Smooth muscle cell (in vitro differentiated cells): ENCODE results near the gene FSTL3. TPM values are rescaled to one million over a fixed set of nuclear protein-coding genes. Genes with fewer than 3 reads are reported as not detected.

Source experiments
- DNase-seq: peaks from one replicate; lab custom pipeline; 2025; ENCODE audit not compliant: unreplicated experiment; lab: John Stamatoyannopoulos, UW
- H2AFZ ChIP-seq: fragments of 200-600 bp; sonication (generic); 2 replicates; pipeline ENCODE4 v1.6.0; 2016; ENCODE audit warnings: antibody characterized with exemption, low read depth, mild to moderate bottlenecking
- H3F3A ChIP-seq: fragments of 200-600 bp; sonication (generic); 2 replicates; pipeline ENCODE4 v1.6.0; 2017; ENCODE audit warnings: antibody characterized with exemption, low read depth
- H3K27ac ChIP-seq: fragments of 200-600 bp; sonication (generic); 2 replicates; pipeline ENCODE4 v1.5.1; 2016; ENCODE audit warnings: low read depth, mild to moderate bottlenecking
- H3K27me3 ChIP-seq: fragments of 200-600 bp; sonication (generic); 2 replicates; pipeline ENCODE4 v1.6.1; 2016; ENCODE audit warnings: low read depth, mild to moderate bottlenecking
- H3K36me3 ChIP-seq: fragments of 200-600 bp; sonication (generic); 2 replicates; pipeline ENCODE4 v1.5.1; 2016; ENCODE audit warnings: low read depth
- H3K4me1 ChIP-seq: fragments of 200-600 bp; sonication (generic); 2 replicates; pipeline ENCODE4 v1.5.1; 2016; ENCODE audit warnings: low read depth
- H3K4me2 ChIP-seq: fragments of 200-600 bp; sonication (generic); 2 replicates; pipeline ENCODE4 v1.6.0; 2016; ENCODE audit warnings: mild to moderate bottlenecking
- H3K4me3 ChIP-seq: fragments of 200-600 bp; sonication (generic); 2 replicates; pipeline ENCODE4 v1.5.1; 2016; ENCODE audit warnings: mild to moderate bottlenecking
- H3K79me2 ChIP-seq: fragments of 200-600 bp; sonication (generic); 2 replicates; pipeline ENCODE4 v1.6.0; 2016; ENCODE audit warnings: low read depth, mild to moderate bottlenecking
- H3K9ac ChIP-seq: fragments of 200-600 bp; sonication (generic); 2 replicates; pipeline ENCODE4 v1.6.0; 2016; ENCODE audit warnings: low read depth
- H3K9me3 ChIP-seq: fragments of 200-600 bp; sonication (generic); replicated peaks from 2 replicates; pipeline ENCODE4 v1.5.1; 2016; ENCODE audit warnings: low read depth
- H4K20me1 ChIP-seq: fragments of 200-600 bp; sonication (generic); 2 replicates; pipeline ENCODE4 v1.6.0; 2016; ENCODE audit warnings: low read depth
- CTCF ChIP-seq: fragments of 200-600 bp; sonication (generic); IDR thresholded peaks from 2 replicates; pipeline ENCODE4 v1.5.1; 2017; ENCODE audit warnings: borderline replicate concordance, mild to moderate bottlenecking, antibody characterized with exemption; ENCODE audit not compliant: insufficient read depth, poor library complexity, severe bottlenecking
- WGBS: methylation state at CpG from one replicate; pipeline ENCODE4 v1.1.7; 2016; ENCODE audit warnings: low lambda C conversion rate; 5-methylcytosine and 5-hydroxymethylcytosine counted together
- polyA plus RNA-seq: library from polyadenylated mRNA; unstranded; fragments of >200 nt; fragmentation: Nextera tagmentation; extraction: Ambion mirVana; gene quantifications from 2 replicates; pipeline ENCODE4 v1.2.1, GENCODE V29; 2016
- total RNA-seq: library from RNA; depleted of rRNA; stranded (reverse); fragments of >200 nt; gene quantifications from 2 replicates; pipeline ENCODE4 v1.2.3, GENCODE V29; 2014

Gene FSTL3
- total and polyA plus RNA-seq, 2 experiments from 2014 or later, result 132 to 172 TPM

DNA sequence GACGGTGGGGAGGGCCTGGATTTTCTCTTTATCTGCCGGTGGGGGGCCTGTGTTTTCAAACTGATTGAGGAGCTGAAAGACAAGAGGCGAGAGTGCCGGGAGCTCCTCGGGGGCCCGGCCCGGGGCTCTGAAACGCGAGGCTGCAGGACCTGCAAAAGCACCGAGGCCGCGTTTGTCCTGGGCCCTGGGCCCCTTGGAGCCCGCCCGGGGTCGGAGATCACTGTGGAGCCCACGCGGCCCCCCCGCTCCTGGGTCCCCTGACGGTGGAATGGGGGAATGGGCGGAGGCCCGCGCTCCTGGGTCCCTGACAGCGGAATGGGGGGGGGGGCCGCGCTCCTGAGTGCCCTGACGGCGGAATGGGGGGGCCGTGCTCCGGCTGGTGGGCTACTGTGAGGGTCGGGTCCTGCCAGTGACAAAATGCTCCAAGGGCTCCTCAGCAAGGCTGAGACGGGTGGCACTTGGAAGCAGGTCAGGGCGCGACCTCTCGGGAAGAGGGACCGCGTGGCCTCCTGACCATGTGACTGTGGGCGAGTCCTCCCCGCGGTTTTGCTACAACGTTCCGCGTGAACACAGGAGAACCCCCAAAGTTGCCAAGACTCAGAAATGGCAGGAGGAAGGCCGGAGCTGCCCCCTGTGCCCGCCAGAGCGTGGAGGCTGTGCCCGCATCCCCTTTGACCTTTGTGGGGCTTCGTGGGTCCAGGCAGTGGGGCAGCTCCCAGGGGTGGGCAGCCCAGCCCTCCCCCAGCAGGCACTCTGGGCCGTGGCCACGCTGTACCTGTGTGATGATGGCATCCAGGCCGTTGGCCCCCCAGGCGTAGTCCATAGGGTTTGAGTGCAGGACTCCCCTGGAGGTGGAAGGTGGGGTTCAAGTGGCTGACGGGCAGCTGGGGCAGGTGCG lies 27.0 kb upstream of the FSTL3 start:
- 96% methylated on average over 44 of the region's 53 CpGs for WGBS
- H3K27me3 ChIP-seq, result no peaks in the 10 kb centered on the region
- H3K79me2 ChIP-seq, result peaks cover 36% of the 10 kb centered on the region
- H2AFZ ChIP-seq, result no peak overlapping the region
- TF ChIP-seq CTCF, result no peak
- no peak overlapping the region for H3K27ac ChIP-seq
- no peaks in the 10 kb centered on the region for H3K4me1 ChIP-seq
- DNase-seq, result no peak
- no peaks in the 10 kb centered on the region for H3F3A ChIP-seq
- no peak overlapping the region for H3K4me2 ChIP-seq
- no peak overlapping the region for H3K9ac ChIP-seq
- H4K20me1 ChIP-seq, result peaks cover 58% of the 10 kb centered on the region
- no peaks in the 10 kb centered on the region for H3K9me3 ChIP-seq
- H3K4me3 ChIP-seq, result no peak overlapping the region
- H3K36me3 ChIP-seq, result no peaks in the 10 kb centered on the region

DNA sequence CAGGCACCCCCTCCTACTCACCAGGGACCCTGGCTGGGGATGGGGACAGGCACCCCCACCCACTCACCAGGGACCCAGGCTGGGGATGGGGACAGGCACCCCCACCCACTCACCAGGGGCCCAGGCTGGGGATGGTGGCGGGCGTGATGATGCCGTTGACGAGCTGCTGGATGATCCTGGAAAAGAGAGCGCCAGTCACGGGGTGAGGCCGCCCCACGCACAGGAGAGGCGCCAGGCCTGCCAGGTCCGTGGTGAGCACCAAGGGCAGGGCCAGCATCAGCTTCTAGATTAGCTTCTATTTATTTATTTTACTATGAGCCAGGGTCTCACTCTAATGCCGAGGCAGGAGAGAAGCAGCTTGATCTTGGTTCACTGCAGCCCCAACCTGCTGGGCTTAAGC lies 26.1 kb upstream of the FSTL3 start:
- H3K27me3 ChIP-seq, result no peaks in the 10 kb centered on the region
- no peaks in the 10 kb centered on the region for H3K4me1 ChIP-seq
- H3K4me2 ChIP-seq, result no peak overlapping the region
- DNase-seq, result no peak
- no peaks in the 10 kb centered on the region for H3K36me3 ChIP-seq
- no peak overlapping the region for H2AFZ ChIP-seq
- peaks cover 44% of the 10 kb centered on the region for H3K79me2 ChIP-seq
- no peaks in the 10 kb centered on the region for H3F3A ChIP-seq
- H3K9me3 ChIP-seq, result no peaks in the 10 kb centered on the region
- no peak overlapping the region for H3K27ac ChIP-seq
- 97% methylated on average over 11 of the region's 11 CpGs for WGBS
- H3K9ac ChIP-seq, result no peak overlapping the region
- no peak for TF ChIP-seq CTCF
- no peak overlapping the region for H3K4me3 ChIP-seq
- H4K20me1 ChIP-seq, result peaks cover 68% of the 10 kb centered on the region

DNA sequence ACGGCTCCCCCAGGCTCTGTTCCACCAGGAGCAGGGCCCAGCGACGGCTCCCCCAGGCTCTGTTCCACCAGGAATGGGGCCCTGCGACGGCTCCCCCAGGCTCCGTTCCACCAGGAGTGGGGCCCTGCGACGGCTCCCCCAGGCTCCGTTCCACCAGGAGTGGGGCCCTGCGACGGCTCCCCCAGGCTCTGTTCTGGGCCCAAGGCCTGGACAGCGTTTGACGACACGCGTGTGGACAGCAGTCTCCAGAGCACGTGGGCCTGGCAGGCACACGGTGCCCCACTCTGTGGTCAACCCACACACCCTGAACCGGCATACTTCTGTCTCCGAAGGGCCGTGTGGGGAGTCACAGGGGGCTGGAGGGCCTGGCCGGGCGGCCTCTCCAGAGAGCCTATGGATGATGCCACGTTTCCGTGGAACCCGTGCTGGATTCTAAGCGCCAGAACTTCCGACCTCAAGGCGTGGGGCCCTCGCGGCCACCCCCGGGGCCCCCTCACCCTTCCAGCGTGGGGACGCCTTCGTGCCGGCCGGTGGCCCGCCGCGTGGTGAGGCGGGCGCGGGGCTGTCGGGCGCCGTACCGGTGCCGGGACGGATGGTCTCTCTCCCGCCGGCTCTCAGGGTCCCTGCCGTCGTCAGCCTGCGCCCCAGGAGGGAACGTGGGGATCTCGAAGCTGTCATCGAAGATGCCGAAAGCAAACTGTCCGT lies 24.9 kb upstream of the FSTL3 start:
- Histone ChIP-seq H3K36me3 (no peaks in the 10 kb centered on the region), H3K4me1 (no peaks in the 10 kb centered on the region), H3K4me2 (no peak overlapping the region), H4K20me1 (peaks cover 79% of the 10 kb centered on the region), H3K79me2 (peaks cover 56% of the 10 kb centered on the region), H3K9me3 (no peaks in the 10 kb centered on the region), H2AFZ (no peak overlapping the region), H3F3A (no peaks in the 10 kb centered on the region), H3K27me3 (no peaks in the 10 kb centered on the region), H3K4me3 (no peak overlapping the region), H3K9ac (no peak overlapping the region), H3K27ac (no peak overlapping the region)
- WGBS, result 97% methylated on average over 58 of the region's 58 CpGs
- no peak for TF ChIP-seq CTCF
- DNase-seq, result no peak
